Osteoblast (primary cell): ENCODE results near the gene POT1. TPM values are rescaled to one million over a fixed set of nuclear protein-coding genes. Genes with fewer than 3 reads are reported as not detected.

Source experiments
- DNase-seq: peaks from one replicate; pipeline ENCODE4 v3.0.0; 2011; ENCODE audit warnings: low spot score, mixed read lengths; ENCODE audit not compliant: insufficient read length; ENCODE audit errors: missing footprints
- H2AFZ ChIP-seq: 2 replicates; pipeline ENCODE4 v1.6.0; 2011; ENCODE audit warnings: mild to moderate bottlenecking, low read length
- H3K27ac ChIP-seq: 2 replicates; pipeline ENCODE4 v1.5.1; 2011; ENCODE audit warnings: mild to moderate bottlenecking, low read depth, low read length, moderate library complexity
- H3K27me3 ChIP-seq: 2 replicates; pipeline ENCODE4 v1.6.0; 2012; ENCODE audit warnings: mild to moderate bottlenecking, control low read depth, inconsistent platforms, low read length, moderate library complexity; ENCODE audit not compliant: insufficient read depth
- H3K36me3 ChIP-seq: 2 replicates; pipeline ENCODE4 v1.5.1; 2011; ENCODE audit warnings: mild to moderate bottlenecking, low read length, control low read depth, moderate library complexity; ENCODE audit not compliant: insufficient read depth
- H3K4me1 ChIP-seq: 2 replicates; pipeline ENCODE4 v1.5.1; 2011; ENCODE audit warnings: mild to moderate bottlenecking, low read length, control low read depth, moderate library complexity; ENCODE audit not compliant: insufficient read depth
- H3K4me2 ChIP-seq: 2 replicates; pipeline ENCODE4 v1.6.0; 2011; ENCODE audit warnings: mild to moderate bottlenecking, low read length; ENCODE audit not compliant: insufficient read depth
- H3K4me3 ChIP-seq: fragments of 200-600 bp; sonication (generic); 3 replicates; pipeline ENCODE4 v1.5.1; 2012; ENCODE audit warnings: mild to moderate bottlenecking, low read length, inconsistent platforms; ENCODE audit not compliant: insufficient read depth
- H3K79me2 ChIP-seq: 2 replicates; pipeline ENCODE4 v1.6.0; 2012; ENCODE audit warnings: mild to moderate bottlenecking, low read length, control low read depth, inconsistent platforms; ENCODE audit not compliant: insufficient read depth
- H3K9me3 ChIP-seq: 2 replicates; pipeline ENCODE4 v1.5.1; 2011; ENCODE audit warnings: low read depth, low read length, control low read depth
- H4K20me1 ChIP-seq: 2 replicates; pipeline ENCODE4 v1.6.0; 2012; ENCODE audit warnings: mild to moderate bottlenecking, low read length, control low read depth; ENCODE audit not compliant: insufficient read depth
- CTCF ChIP-seq: IDR thresholded peaks from 2 replicates; pipeline ENCODE4 v1.5.1; 2011; ENCODE audit warnings: mild to moderate bottlenecking, low read depth, low read length, moderate library complexity; ENCODE audit errors: extremely low read depth
- total RNA-seq: library from RNA; depleted of rRNA; stranded (reverse); fragments of >200 nt; gene quantifications from 2 replicates; pipeline ENCODE4 v1.2.3, GENCODE V29; 2012

Gene POT1
- total RNA-seq, 1 donor = 23.5 TPM

- no peaks in the 10 kb centered on the region for H3K9me3 ChIP-seq
- no peaks in the 10 kb centered on the region for H3K4me1 ChIP-seq
- H3K36me3 ChIP-seq = peaks cover 7% of the 10 kb centered on the region
- no peak overlapping the region for H3K4me2 ChIP-seq
- TF ChIP-seq CTCF = no peak
- H3K27me3 ChIP-seq = no peaks in the 10 kb centered on the region
- DNase-seq = no peak
- H3K79me2 ChIP-seq = no peaks in the 10 kb centered on the region
- H2AFZ ChIP-seq = no peak overlapping the region
- no peaks in the 10 kb centered on the region for H4K20me1 ChIP-seq
- no peak overlapping the region for H3K4me3 ChIP-seq
- no peak overlapping the region for H3K27ac ChIP-seq
Observed at GRCh38 chr7:124887247-124887646, 42.4 kb downstream of the POT1 start.

GRCh38 chr7:124881981-124882380 is 47.6 kb downstream of the POT1 start:
- no peak for DNase-seq
- Histone ChIP-seq H3K27me3 (no peaks in the 10 kb centered on the region), H3K9me3 (no peaks in the 10 kb centered on the region), H3K27ac (no peak overlapping the region), H3K4me3 (no peak overlapping the region), H4K20me1 (no peaks in the 10 kb centered on the region), H3K79me2 (no peaks in the 10 kb centered on the region), H3K4me2 (no peak overlapping the region), H3K36me3 (no peaks in the 10 kb centered on the region), H3K4me1 (no peaks in the 10 kb centered on the region), H2AFZ (no peak overlapping the region)
- TF ChIP-seq CTCF = no peak

- TF ChIP-seq CTCF = no peak
- Histone ChIP-seq H4K20me1 (no peaks in the 10 kb centered on the region), H3K4me3 (no peak overlapping the region), H3K4me1 (no peaks in the 10 kb centered on the region), H3K79me2 (no peaks in the 10 kb centered on the region), H3K27me3 (no peaks in the 10 kb centered on the region), H3K27ac (no peak overlapping the region), H2AFZ (no peak overlapping the region), H3K9me3 (no peaks in the 10 kb centered on the region), H3K4me2 (no peak overlapping the region), H3K36me3 (no peaks in the 10 kb centered on the region)
- no peak for DNase-seq
Observed at GRCh38 chr7:124879771-124880170, 49.9 kb downstream of the POT1 start.

GRCh38 chr7:124879103-124879502 is 50.5 kb downstream of the POT1 start:
- Histone ChIP-seq H3K4me3 (no peak overlapping the region), H3K4me2 (no peak overlapping the region), H3K79me2 (no peaks in the 10 kb centered on the region), H3K9me3 (no peaks in the 10 kb centered on the region), H2AFZ (no peak overlapping the region), H3K27me3 (no peaks in the 10 kb centered on the region), H4K20me1 (no peaks in the 10 kb centered on the region), H3K4me1 (no peaks in the 10 kb centered on the region), H3K36me3 (no peaks in the 10 kb centered on the region), H3K27ac (no peak overlapping the region)
- TF ChIP-seq CTCF = no peak
- no peak for DNase-seq
